SK-N-SH (cell line): ENCODE measurements around the gene TMCO4. TPM values are rescaled to one million over a fixed set of nuclear protein-coding genes. Genes with fewer than 3 reads are reported as not detected.

Source experiments
- CTCF ChIA-PET: fragments of 300-600, 350-600 bp; formaldehyde crosslinking; extraction: SDS; loops from one replicate; lab custom pipeline; 2021; lab: Yijun Ruan, JAX
- POLR2A ChIA-PET: fragments of 350-600 bp; sonication (Branson Sonifier 250); formaldehyde crosslinking; extraction: SDS; loops from one replicate; lab custom pipeline; 2020; ENCODE audit warnings: antibody characterized with exemption, inconsistent platforms; lab: Yijun Ruan, JAX
- DNase-seq: peaks from one replicate; pipeline ENCODE4 v3.0.0; 2012
- H2AFZ ChIP-seq: fragments of 200-600 bp; sonication (generic); 2 replicates; pipeline ENCODE4 v1.8.1; 2016; ENCODE audit warnings: antibody characterized with exemption, mild to moderate bottlenecking, low read depth
- H3F3A ChIP-seq: fragments of 200-600 bp; sonication (generic); replicated peaks from 2 replicates; pipeline ENCODE3; 2016; ENCODE audit warnings: antibody characterized with exemption, mild to moderate bottlenecking; ENCODE audit not compliant: insufficient read depth
- H3K27ac ChIP-seq, 2 experiments: fragments of 200-500 bp in 1 of 2; fragments of 200-600 bp in 1 of 2; sonication (Bioruptor generic) in 1 of 2; sonication (generic), shearing (Covaris generic) in 1 of 2; 2 replicates each; pipeline versions ENCODE4 v1.5.1 to v1.6.1; 2014 to 2016; ENCODE audit warnings: low read depth in 2 of 2, inconsistent platforms in 1 of 2, low read length in 1 of 2, mild to moderate bottlenecking in 1 of 2, mixed read lengths in 1 of 2
- H3K27me3 ChIP-seq: fragments of 200-600 bp; sonication (generic), shearing (Covaris generic); 2 replicates; pipeline ENCODE4 v1.6.1; 2016; ENCODE audit warnings: mixed run types; ENCODE audit not compliant: insufficient read depth
- H3K36me3 ChIP-seq, 2 experiments: fragments of 200-500 bp in 1 of 2; fragments of 200-600 bp in 1 of 2; sonication (Bioruptor generic) in 1 of 2; sonication (generic) in 1 of 2; replicated peaks in 1 of 2; 2 replicates each; pipeline versions ENCODE3 to v1.5.1; 2014 to 2016; ENCODE audit warnings: low read length in 1 of 2, mild to moderate bottlenecking in 1 of 2; ENCODE audit not compliant: insufficient read depth in 2 of 2, control insufficient read depth in 1 of 2
- H3K4me1 ChIP-seq, 2 experiments: fragments of 200-500 bp in 1 of 2; fragments of 200-600 bp in 1 of 2; sonication (Bioruptor generic) in 1 of 2; sonication (generic), shearing (Covaris generic) in 1 of 2; 2 replicates each; pipeline versions ENCODE4 v1.5.1 to v1.6.1; 2014 to 2016; ENCODE audit warnings: low read depth in 1 of 2, low read length in 1 of 2, mixed run types in 1 of 2; ENCODE audit not compliant: insufficient read depth in 2 of 2, control insufficient read depth in 1 of 2
- H3K4me2 ChIP-seq: fragments of 200-600 bp; sonication (generic), shearing (Covaris generic); 2 replicates; pipeline ENCODE4 v1.6.1; 2017; ENCODE audit warnings: mixed run types
- H3K4me3 ChIP-seq, 2 experiments: fragments of 200-500 bp in 1 of 2; fragments of 200-600 bp in 1 of 2; sonication (Bioruptor generic) in 1 of 2; sonication (generic), shearing (Covaris generic) in 1 of 2; 2 replicates each; pipeline versions ENCODE4 v1.5.1 to v1.8.1; 2014 to 2016; ENCODE audit warnings: low read depth in 2 of 2, inconsistent platforms in 1 of 2, low read length in 1 of 2, mild to moderate bottlenecking in 1 of 2, mixed read lengths in 1 of 2, moderate library complexity in 1 of 2
- H3K79me2 ChIP-seq: fragments of 200-600 bp; sonication (generic); 2 replicates; pipeline ENCODE4 v1.8.1; 2017; ENCODE audit warnings: mild to moderate bottlenecking; ENCODE audit not compliant: insufficient read depth
- H3K9ac ChIP-seq: fragments of 200-600 bp; sonication (generic); 2 replicates; pipeline ENCODE4 v1.6.1; 2017; ENCODE audit warnings: mixed run types
- H3K9me2 ChIP-seq: fragments of 200-600 bp; sonication (generic); 2 replicates; pipeline ENCODE4 v1.6.1; 2017; ENCODE audit warnings: mixed run types
- H3K9me3 ChIP-seq: fragments of 200-600 bp; sonication (generic); 2 replicates; pipeline ENCODE4 v1.6.1; 2017; ENCODE audit warnings: mixed run types, mild to moderate bottlenecking, moderate library complexity
- H4K20me1 ChIP-seq: fragments of 200-600 bp; sonication (generic); 2 replicates; pipeline ENCODE4 v1.6.1; 2017; ENCODE audit warnings: mild to moderate bottlenecking, mixed run types; ENCODE audit not compliant: insufficient read depth
- CHD2 ChIP-seq: fragments of 150-350 bp; IDR thresholded peaks from 2 replicates; pipeline ENCODE4 v1.6.1; 2018; ENCODE audit warnings: low read length; ENCODE audit not compliant: partially characterized antibody
- FOSL2 ChIP-seq: IDR thresholded peaks from 2 replicates; pipeline ENCODE4 v1.4.0; 2012; ENCODE audit warnings: low read depth, mild to moderate bottlenecking, moderate library complexity, borderline replicate concordance
- FOXJ3 ChIP-seq: sonication (generic); formaldehyde crosslinking; IDR thresholded peaks from 2 replicates; pipeline ENCODE4 v1.5.1; 2020; ENCODE audit warnings: mild to moderate bottlenecking, missing genetic modification reagents
- FOXM1 ChIP-seq: IDR thresholded peaks from 2 replicates; pipeline ENCODE4 v1.4.0; 2012; ENCODE audit warnings: low read depth, mild to moderate bottlenecking
- GABPA ChIP-seq: IDR thresholded peaks from 2 replicates; pipeline ENCODE4 v1.4.0; 2012; ENCODE audit warnings: low read depth, mild to moderate bottlenecking
- GATA2 ChIP-seq: sonication (generic); formaldehyde crosslinking; IDR thresholded peaks from 2 replicates; pipeline ENCODE4 v1.5.0; 2020; ENCODE audit warnings: mild to moderate bottlenecking, missing genetic modification reagents
- MXI1 ChIP-seq: IDR thresholded peaks from 2 replicates; pipeline ENCODE4 v1.6.1; 2012; ENCODE audit warnings: mild to moderate bottlenecking, low read depth, low read length, improper control_type of control experiment
- RAD21 ChIP-seq: IDR thresholded peaks from 2 replicates; pipeline ENCODE4 v1.6.1; 2012; ENCODE audit warnings: mild to moderate bottlenecking, low read length
- RXRA ChIP-seq: IDR thresholded peaks from 2 replicates; pipeline ENCODE4 v1.4.0; 2012; ENCODE audit warnings: low read depth, mild to moderate bottlenecking, borderline replicate concordance
- SMC3 ChIP-seq: IDR thresholded peaks from 2 replicates; pipeline ENCODE4 v1.6.1; 2012; ENCODE audit warnings: low read depth, low read length, improper control_type of control experiment
- TCF12 ChIP-seq: IDR thresholded peaks from 2 replicates; pipeline ENCODE4 v1.4.0; 2012
- TEAD4 ChIP-seq: IDR thresholded peaks from 2 replicates; pipeline ENCODE4 v1.4.0; 2012; ENCODE audit warnings: mild to moderate bottlenecking, borderline replicate concordance; ENCODE audit not compliant: insufficient read depth
- WGBS: methylation state at CpG from one replicate; pipeline ENCODE4 v1.1.6; 2017; ENCODE audit warnings: low lambda C conversion rate; 5-methylcytosine and 5-hydroxymethylcytosine counted together
- polyA plus RNA-seq, 3 experiments: library from polyadenylated mRNA; depleted of rRNA; stranded (reverse); fragments of >200 nt; gene quantifications; 2 replicates each; pipeline ENCODE4 v1.2.3, GENCODE V29; 2012
- TF ChIP-seq, protein P1 (sequence below): IDR thresholded peaks from 2 replicates; pipeline ENCODE4 v1.4.0; 2012; ENCODE audit warnings: low read depth
- TF ChIP-seq, protein P2 (sequence below): IDR thresholded peaks from 2 replicates; pipeline ENCODE4; 2012
- TF ChIP-seq, protein P3 (sequence below): fragments of 150-350 bp; IDR thresholded peaks from 2 replicates; pipeline ENCODE4 v1.6.1; 2017; ENCODE audit warnings: antibody characterized with exemption, low read length, low read depth, borderline replicate concordance
- TF ChIP-seq, protein P4 (sequence below): IDR thresholded peaks from 2 replicates; pipeline ENCODE4 v1.4.0; 2012; ENCODE audit warnings: low read depth, borderline replicate concordance
- TF ChIP-seq, protein P5 (sequence below): fragments of 150-350 bp; IDR thresholded peaks from 2 replicates; pipeline ENCODE4 v1.6.1; 2016; ENCODE audit warnings: mild to moderate bottlenecking, low read depth, low read length

Gene TMCO4
- polyA plus RNA-seq, 1 of the 3 experiments (the other 2 are of a cell fraction) = 4.2 TPM

DNA sequence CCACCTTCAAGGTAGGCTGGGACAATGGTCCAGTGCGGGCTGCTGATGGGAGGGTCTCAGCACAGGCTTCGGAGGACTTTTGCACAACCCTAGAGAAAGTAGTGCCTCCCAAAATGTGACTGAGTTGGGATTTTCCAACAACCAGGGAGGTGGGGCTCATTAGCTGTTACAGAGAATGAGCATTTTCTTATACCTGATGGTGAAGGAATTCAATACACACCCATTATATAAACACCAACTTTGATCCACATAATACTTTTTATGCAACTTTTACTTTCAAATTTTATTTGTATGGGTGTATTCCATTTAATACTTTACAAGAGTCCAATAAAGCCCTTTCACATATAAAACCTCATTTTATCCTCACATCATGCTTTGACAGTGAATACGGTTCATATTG lies 46.6 kb upstream of the TMCO4 start:
- WGBS = 84% methylated on average over 3 of the region's 3 CpGs
- H3K4me3 ChIP-seq = no peak overlapping the region
- no peak overlapping the region for H3K4me2 ChIP-seq
- CTCF ChIA-PET = interaction anchor here (0.9 to 1.3 kb wide), 2 partner anchors 85 to 131 kb away, joined by 3 to 4 read pairs; no protein-coding TSS in a partner anchor
- H4K20me1 ChIP-seq = no peaks in the 10 kb centered on the region
- no peak for DNase-seq
- no peaks in the 10 kb centered on the region for H3F3A ChIP-seq
- TF ChIP-seq TCF12 (no peak), FOXJ3 (CRISPR knock-in tag) (no peak), CHD2 (no peak), FOSL2 (no peak)
- TF ChIP-seq, protein P1, sequence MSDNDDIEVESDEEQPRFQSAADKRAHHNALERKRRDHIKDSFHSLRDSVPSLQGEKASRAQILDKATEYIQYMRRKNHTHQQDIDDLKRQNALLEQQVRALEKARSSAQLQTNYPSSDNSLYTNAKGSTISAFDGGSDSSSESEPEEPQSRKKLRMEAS = no peak
- TF ChIP-seq, protein P2, sequence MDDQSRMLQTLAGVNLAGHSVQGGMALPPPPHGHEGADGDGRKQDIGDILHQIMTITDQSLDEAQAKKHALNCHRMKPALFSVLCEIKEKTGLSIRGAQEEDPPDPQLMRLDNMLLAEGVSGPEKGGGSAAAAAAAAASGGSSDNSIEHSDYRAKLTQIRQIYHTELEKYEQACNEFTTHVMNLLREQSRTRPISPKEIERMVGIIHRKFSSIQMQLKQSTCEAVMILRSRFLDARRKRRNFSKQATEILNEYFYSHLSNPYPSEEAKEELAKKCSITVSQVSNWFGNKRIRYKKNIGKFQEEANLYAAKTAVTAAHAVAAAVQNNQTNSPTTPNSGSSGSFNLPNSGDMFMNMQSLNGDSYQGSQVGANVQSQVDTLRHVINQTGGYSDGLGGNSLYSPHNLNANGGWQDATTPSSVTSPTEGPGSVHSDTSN = no peak
- H3K79me2 ChIP-seq = no peaks in the 10 kb centered on the region
- H2AFZ ChIP-seq = no peak overlapping the region
- H3K9me2 ChIP-seq = no peaks in the 10 kb centered on the region
- no peaks in the 10 kb centered on the region for H3K9me3 ChIP-seq
- POLR2A ChIA-PET = no interaction called here
- H3K36me3 ChIP-seq = no peaks in the 10 kb centered on the region
- H3K4me1 ChIP-seq = no peaks in the 10 kb centered on the region
- H3K27ac ChIP-seq = no peak overlapping the region
- 0 out of 2 replicates have a peak, but pooled peaks cover 5% of the 10 kb centered on the region for H3K27me3 ChIP-seq
- no peak overlapping the region for H3K9ac ChIP-seq

DNA sequence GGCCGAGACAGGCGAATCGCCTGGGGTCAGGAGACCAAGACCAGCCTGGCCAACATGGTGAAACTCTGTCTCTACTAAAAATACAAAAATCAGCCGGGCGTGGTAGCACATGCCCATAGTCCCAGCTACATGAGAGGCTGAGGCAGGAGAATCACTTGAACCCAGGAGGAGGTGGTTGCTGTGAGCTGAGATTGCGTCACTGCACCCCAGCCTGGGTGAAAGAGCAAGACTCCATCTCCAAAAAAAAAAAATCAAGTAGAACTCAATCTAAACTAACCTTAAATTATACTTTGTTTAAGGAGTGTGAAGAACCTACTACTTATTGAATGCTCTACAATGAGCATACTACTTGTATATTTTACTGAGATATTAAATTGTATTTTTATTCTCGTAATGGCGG lies 45.8 kb upstream of the TMCO4 start:
- no peak overlapping the region for H3K4me3 ChIP-seq
- CTCF ChIA-PET = interaction anchor here (1.3 kb wide), 1 partner anchor 84 kb away, joined by 3 read pairs; no protein-coding TSS in a partner anchor

More for the DNA sequence above, 45.8 kb upstream of the TMCO4 start:
- 89% methylated on average over 8 of the region's 8 CpGs for WGBS
- no peaks in the 10 kb centered on the region for H3F3A ChIP-seq
- H3K9ac ChIP-seq = no peak overlapping the region
- no peak overlapping the region for H3K4me2 ChIP-seq
- no peak overlapping the region for H2AFZ ChIP-seq
- POLR2A ChIA-PET = no interaction called here
- no peaks in the 10 kb centered on the region for H3K9me2 ChIP-seq
- H3K27ac ChIP-seq = no peak overlapping the region
- no peaks in the 10 kb centered on the region for H3K4me1 ChIP-seq
- no peaks in the 10 kb centered on the region for H4K20me1 ChIP-seq
- H3K9me3 ChIP-seq = no peaks in the 10 kb centered on the region
- H3K36me3 ChIP-seq = no peaks in the 10 kb centered on the region
- DNase-seq = no peak
- 0 out of 2 replicates have a peak, but pooled peaks cover 5% of the 10 kb centered on the region for H3K27me3 ChIP-seq
- no peak for TF ChIP-seq GABPA
- TF ChIP-seq, protein P1 = no peak
- no peak for TF ChIP-seq RXRA
- TF ChIP-seq, protein P2 = no peak
- TF ChIP-seq, protein P3, sequence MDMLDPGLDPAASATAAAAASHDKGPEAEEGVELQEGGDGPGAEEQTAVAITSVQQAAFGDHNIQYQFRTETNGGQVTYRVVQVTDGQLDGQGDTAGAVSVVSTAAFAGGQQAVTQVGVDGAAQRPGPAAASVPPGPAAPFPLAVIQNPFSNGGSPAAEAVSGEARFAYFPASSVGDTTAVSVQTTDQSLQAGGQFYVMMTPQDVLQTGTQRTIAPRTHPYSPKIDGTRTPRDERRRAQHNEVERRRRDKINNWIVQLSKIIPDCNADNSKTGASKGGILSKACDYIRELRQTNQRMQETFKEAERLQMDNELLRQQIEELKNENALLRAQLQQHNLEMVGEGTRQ = no peak
- TF ChIP-seq TEAD4 = no peak
- TF ChIP-seq RAD21 = no peak
- TF ChIP-seq GATA2 (CRISPR knock-in tag) = no peak
- TF ChIP-seq FOXM1 = no peak
- TF ChIP-seq SMC3 = no peak
- no peak for TF ChIP-seq MXI1
- TF ChIP-seq TCF12 = no peak
- TF ChIP-seq, protein P4, sequence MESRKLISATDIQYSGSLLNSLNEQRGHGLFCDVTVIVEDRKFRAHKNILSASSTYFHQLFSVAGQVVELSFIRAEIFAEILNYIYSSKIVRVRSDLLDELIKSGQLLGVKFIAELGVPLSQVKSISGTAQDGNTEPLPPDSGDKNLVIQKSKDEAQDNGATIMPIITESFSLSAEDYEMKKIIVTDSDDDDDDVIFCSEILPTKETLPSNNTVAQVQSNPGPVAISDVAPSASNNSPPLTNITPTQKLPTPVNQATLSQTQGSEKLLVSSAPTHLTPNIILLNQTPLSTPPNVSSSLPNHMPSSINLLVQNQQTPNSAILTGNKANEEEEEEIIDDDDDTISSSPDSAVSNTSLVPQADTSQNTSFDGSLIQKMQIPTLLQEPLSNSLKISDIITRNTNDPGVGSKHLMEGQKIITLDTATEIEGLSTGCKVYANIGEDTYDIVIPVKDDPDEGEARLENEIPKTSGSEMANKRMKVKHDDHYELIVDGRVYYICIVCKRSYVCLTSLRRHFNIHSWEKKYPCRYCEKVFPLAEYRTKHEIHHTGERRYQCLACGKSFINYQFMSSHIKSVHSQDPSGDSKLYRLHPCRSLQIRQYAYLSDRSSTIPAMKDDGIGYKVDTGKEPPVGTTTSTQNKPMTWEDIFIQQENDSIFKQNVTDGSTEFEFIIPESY = no peak
- TF ChIP-seq, protein P5, sequence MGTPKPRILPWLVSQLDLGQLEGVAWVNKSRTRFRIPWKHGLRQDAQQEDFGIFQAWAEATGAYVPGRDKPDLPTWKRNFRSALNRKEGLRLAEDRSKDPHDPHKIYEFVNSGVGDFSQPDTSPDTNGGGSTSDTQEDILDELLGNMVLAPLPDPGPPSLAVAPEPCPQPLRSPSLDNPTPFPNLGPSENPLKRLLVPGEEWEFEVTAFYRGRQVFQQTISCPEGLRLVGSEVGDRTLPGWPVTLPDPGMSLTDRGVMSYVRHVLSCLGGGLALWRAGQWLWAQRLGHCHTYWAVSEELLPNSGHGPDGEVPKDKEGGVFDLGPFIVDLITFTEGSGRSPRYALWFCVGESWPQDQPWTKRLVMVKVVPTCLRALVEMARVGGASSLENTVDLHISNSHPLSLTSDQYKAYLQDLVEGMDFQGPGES = no peak
- TF ChIP-seq, all 33 proteins: peak for 0
- no peaks in the 10 kb centered on the region for H3K79me2 ChIP-seq
